CD14-positive monocyte (primary cell): ENCODE data around the gene EIF1. TPM values are rescaled to one million over a fixed set of nuclear protein-coding genes. Genes with fewer than 3 reads are reported as not detected.

ENCODE experiments used
- DNase-seq, 3 donors: peaks; one replicate each; pipeline ENCODE4 v3.0.0-alpha.2; 2011 to 2022
- H2AFZ ChIP-seq: 2 replicates; pipeline ENCODE4 v1.6.0; 2012; ENCODE audit warnings: mild to moderate bottlenecking, low read depth, low read length, inconsistent platforms; ENCODE audit not compliant: insufficient read depth, poor library complexity, severe bottlenecking
- H3K27ac ChIP-seq, 2 donors: 1 replicate in 1 of 2; 2 replicates in 1 of 2; pipeline ENCODE4 v1.5.1; 2012 to 2013; ENCODE audit warnings: low read length in 2 of 2, control low read depth in 1 of 2, inconsistent platforms in 1 of 2, low read depth in 1 of 2, mild to moderate bottlenecking in 1 of 2
- H3K27me3 ChIP-seq, 2 donors: one replicate each; pipeline versions ENCODE4 v1.6.0 to v1.6.1; 2011 to 2013; ENCODE audit warnings: low read length in 2 of 2; ENCODE audit not compliant: control insufficient read depth in 2 of 2, insufficient read depth in 2 of 2
- H3K36me3 ChIP-seq, 2 donors: replicated peaks in 1 of 2; 1 replicate in 1 of 2; 2 replicates in 1 of 2; pipeline versions ENCODE4 v1.5.1 to v1.6.1; 2012 to 2013; ENCODE audit warnings: low read length in 2 of 2, control low read depth in 1 of 2, inconsistent platforms in 1 of 2, mild to moderate bottlenecking in 1 of 2; ENCODE audit not compliant: insufficient read depth in 2 of 2, control insufficient read depth in 1 of 2
- H3K4me1 ChIP-seq, 2 donors: 1 replicate in 1 of 2; 2 replicates in 1 of 2; pipeline versions ENCODE4 v1.5.1 to v1.6.1; 2012 to 2013; ENCODE audit warnings: low read length in 2 of 2, control low read depth in 1 of 2, inconsistent platforms in 1 of 2, mild to moderate bottlenecking in 1 of 2, moderate library complexity in 1 of 2; ENCODE audit not compliant: insufficient read depth in 2 of 2, control insufficient read depth in 1 of 2
- H3K4me2 ChIP-seq: replicated peaks from 2 replicates; pipeline ENCODE3; 2012; ENCODE audit warnings: low read length, moderate library complexity, mild to moderate bottlenecking; ENCODE audit not compliant: poor library complexity, severe bottlenecking; ENCODE audit errors: extremely low read depth
- H3K4me3 ChIP-seq, 3 experiments: fragments of 200-600 bp in 1 of 3; sonication (generic) in 1 of 3; replicated peaks in 1 of 3; 1 replicate in 2 of 3; 2 replicates in 1 of 3; pipeline ENCODE4 v1.5.1; 2011 to 2013; ENCODE audit warnings: low read length in 3 of 3, mild to moderate bottlenecking in 3 of 3, control low read depth in 2 of 3, low read depth in 2 of 3, inconsistent platforms in 1 of 3, moderate library complexity in 1 of 3
- H3K79me2 ChIP-seq: 2 replicates; pipeline ENCODE4 v1.6.0; 2012; ENCODE audit warnings: mild to moderate bottlenecking, control low read depth, inconsistent platforms, low read length, moderate library complexity; ENCODE audit not compliant: insufficient read depth
- H3K9ac ChIP-seq: 2 replicates; pipeline ENCODE4 v1.6.0; 2017; ENCODE audit warnings: low read length, mild to moderate bottlenecking; ENCODE audit not compliant: insufficient read depth, poor library complexity, severe bottlenecking
- H3K9me3 ChIP-seq, 2 donors: replicated peaks in 1 of 2; 1 replicate in 1 of 2; 2 replicates in 1 of 2; pipeline versions ENCODE4 v1.5.1 to v1.6.1; 2012 to 2013; ENCODE audit warnings: low read length in 2 of 2, control low read depth in 1 of 2; ENCODE audit not compliant: control insufficient read depth in 1 of 2, insufficient read depth in 1 of 2
- H4K20me1 ChIP-seq: 2 replicates; pipeline ENCODE4 v1.6.0; 2012; ENCODE audit warnings: mild to moderate bottlenecking, low read length, control low read depth, moderate library complexity; ENCODE audit not compliant: insufficient read depth
- H3K27ac Mint-ChIP-seq, 7 donors: one replicate each; pipeline ENCODE4 v1.8.0; 2020; ENCODE audit warnings: mild to moderate bottlenecking in 7 of 7, mixed read lengths in 7 of 7, moderate library complexity in 6 of 7, inconsistent platforms in 2 of 7
- H3K27me3 Mint-ChIP-seq, 3 donors: one replicate each; pipeline ENCODE4 v1.8.0; 2021 to 2022; ENCODE audit warnings: low read depth in 3 of 3, mild to moderate bottlenecking in 3 of 3, mixed read lengths in 3 of 3, moderate library complexity in 3 of 3, inconsistent platforms in 1 of 3
- H3K36me3 Mint-ChIP-seq, 2 donors: one replicate each; pipeline ENCODE4 v1.8.0; 2020; ENCODE audit warnings: mixed read lengths in 2 of 2, inconsistent platforms in 1 of 2, mild to moderate bottlenecking in 1 of 2
- H3K4me1 Mint-ChIP-seq: one replicate; pipeline ENCODE4 v1.8.0; 2020; ENCODE audit warnings: mild to moderate bottlenecking, mixed read lengths
- H3K4me3 Mint-ChIP-seq, 2 donors: one replicate each; pipeline ENCODE4 v1.8.0; 2020; ENCODE audit warnings: mild to moderate bottlenecking in 2 of 2, mixed read lengths in 2 of 2, moderate library complexity in 1 of 2
- H3K9me3 Mint-ChIP-seq, 7 donors: one replicate each; pipeline ENCODE4 v1.8.0; 2020 to 2022; ENCODE audit warnings: mixed read lengths in 7 of 7, mild to moderate bottlenecking in 6 of 7, moderate library complexity in 6 of 7, inconsistent platforms in 2 of 7
- WGBS: methylation state at CpG from one replicate; pipeline ENCODE4 v1.1.5; 2013; ENCODE audit warnings: missing lambda C conversion rate; ENCODE audit not compliant: insufficient coverage; 5-methylcytosine and 5-hydroxymethylcytosine counted together
- intact Hi-C, 2 donors: fragments of 100-400 bp; cut with micrococcal nuclease; formaldehyde crosslinking; loops; one replicate each; pipeline versions ENCODE4 v1.15.0 to v1.15.1; 2023
- polyA plus RNA-seq, 3 donors: library from polyadenylated mRNA; depleted of rRNA in 1 of 3; unstranded in 2 of 3; stranded (reverse) in 1 of 3; fragments of 300-500 nt in 2 of 3; fragments of >200 nt in 1 of 3; fragmentation: Illumina TruSeq in 2 of 3; gene quantifications; 1 replicate in 2 of 3; 2 replicates in 1 of 3; pipeline ENCODE4 v1.2.3, GENCODE V29; 2012 to 2021
- TF ChIP-seq, protein P1 (sequence below): fragments of 200-600 bp; IDR thresholded peaks from one replicate; pipeline ENCODE4 v1.8.0; 2022; ENCODE audit warnings: antibody characterized with exemption, mild to moderate bottlenecking

EIF1 gene
- polyA plus RNA-seq, 3 donors: 1,176 to 1,536 (median 1,425) TPM

DNA sequence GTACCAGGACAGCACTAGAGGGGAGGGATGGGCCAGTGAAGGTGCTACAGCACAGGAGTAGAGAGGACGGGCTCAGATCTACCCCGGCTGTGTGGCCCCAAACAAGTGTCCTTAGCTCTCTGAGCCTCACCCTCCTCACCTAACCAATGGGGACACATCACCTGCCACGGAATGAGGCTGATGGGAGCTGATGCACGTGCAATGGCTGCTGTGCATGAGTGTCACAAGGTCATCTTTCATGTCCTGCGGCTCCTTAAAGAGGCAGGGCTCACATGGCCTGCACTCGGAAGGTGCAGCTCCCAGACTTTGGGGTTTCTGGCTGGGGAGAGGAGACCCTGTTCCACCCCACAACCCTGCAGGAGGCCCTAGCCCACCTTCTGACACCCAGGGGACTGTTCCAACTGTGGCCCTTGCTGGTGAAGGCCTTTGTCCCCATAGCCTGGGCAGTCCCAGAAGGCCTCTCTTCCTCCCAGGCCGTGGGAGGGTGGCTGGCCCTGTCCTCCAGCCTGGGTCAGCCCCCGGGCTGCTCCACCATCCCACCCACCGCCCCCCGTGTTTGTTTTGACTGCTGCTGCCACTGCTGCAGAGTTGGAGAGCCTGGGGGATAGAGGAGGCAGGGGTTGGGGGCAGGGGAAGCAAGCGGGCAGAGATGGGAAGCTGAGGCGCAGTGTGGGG is 35.3 kb downstream of the EIF1 start:
- Mint-ChIP-seq H3K36me3 (no peaks in the 10 kb centered on the region), H3K4me1 (no peaks in the 10 kb centered on the region), H3K27ac (no peak overlapping the region), H3K27me3 (peaks cover 0 to 7% (median 5%) of the 10 kb centered on the region in 3 donors), H3K4me3 (no peak overlapping the region), H3K9me3 (peaks cover 0 to 2% (median 0%) of the 10 kb centered on the region in 7 donors)
- TF ChIP-seq, protein P1, sequence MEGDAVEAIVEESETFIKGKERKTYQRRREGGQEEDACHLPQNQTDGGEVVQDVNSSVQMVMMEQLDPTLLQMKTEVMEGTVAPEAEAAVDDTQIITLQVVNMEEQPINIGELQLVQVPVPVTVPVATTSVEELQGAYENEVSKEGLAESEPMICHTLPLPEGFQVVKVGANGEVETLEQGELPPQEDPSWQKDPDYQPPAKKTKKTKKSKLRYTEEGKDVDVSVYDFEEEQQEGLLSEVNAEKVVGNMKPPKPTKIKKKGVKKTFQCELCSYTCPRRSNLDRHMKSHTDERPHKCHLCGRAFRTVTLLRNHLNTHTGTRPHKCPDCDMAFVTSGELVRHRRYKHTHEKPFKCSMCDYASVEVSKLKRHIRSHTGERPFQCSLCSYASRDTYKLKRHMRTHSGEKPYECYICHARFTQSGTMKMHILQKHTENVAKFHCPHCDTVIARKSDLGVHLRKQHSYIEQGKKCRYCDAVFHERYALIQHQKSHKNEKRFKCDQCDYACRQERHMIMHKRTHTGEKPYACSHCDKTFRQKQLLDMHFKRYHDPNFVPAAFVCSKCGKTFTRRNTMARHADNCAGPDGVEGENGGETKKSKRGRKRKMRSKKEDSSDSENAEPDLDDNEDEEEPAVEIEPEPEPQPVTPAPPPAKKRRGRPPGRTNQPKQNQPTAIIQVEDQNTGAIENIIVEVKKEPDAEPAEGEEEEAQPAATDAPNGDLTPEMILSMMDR: no peak
- no peak for DNase-seq
- Histone ChIP-seq H3K27ac (no peak overlapping the region), H3K79me2 (no peaks in the 10 kb centered on the region), H3K4me1 (no peaks in the 10 kb centered on the region), H3K36me3 (no peaks in the 10 kb centered on the region), H2AFZ (no peak overlapping the region), H4K20me1 (no peaks in the 10 kb centered on the region), H3K9me3 (no peaks in the 10 kb centered on the region), H3K9ac (no peak overlapping the region), H3K27me3 (no peaks in the 10 kb centered on the region), H3K4me2 (no peak overlapping the region), H3K4me3 (no peak overlapping the region)
- WGBS: 96% methylated on average over 3 of the region's 12 CpGs
- intact Hi-C loops: no loop called here

DNA sequence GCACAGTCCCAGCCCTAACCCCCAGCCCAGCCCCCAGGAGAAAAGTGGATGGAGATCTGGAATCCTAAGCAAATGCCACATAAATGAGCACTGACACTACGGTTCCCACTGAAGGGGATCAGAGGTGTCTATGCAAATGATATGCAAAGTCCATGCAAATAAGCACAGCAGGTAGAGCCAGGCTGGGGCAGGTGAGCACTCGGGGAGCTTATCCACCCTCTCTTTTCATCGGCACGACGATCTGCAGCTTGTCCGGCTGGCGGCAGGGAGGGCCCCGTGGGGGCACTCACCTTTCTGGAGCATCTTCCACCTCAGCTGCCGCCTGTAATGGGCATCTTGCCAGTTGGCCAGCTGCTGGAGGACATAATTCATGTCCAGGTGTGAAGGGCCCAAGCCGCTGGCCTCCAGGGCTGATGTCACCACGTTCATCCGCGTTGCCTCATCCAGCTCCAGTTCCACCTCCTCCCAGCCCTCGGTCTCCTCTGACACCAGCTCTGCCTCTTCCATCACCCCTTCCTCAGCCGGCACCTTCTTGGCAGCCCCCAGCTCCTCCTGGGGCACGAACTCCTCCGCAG is 35.9 kb downstream of the EIF1 start:
- DNase-seq: no peak
- TF ChIP-seq, protein P1: no peak
- Histone ChIP-seq H3K4me1 (no peaks in the 10 kb centered on the region), H3K4me2 (no peak overlapping the region), H3K36me3 (no peaks in the 10 kb centered on the region), H3K9me3 (no peaks in the 10 kb centered on the region), H3K9ac (no peak overlapping the region), H2AFZ (no peak overlapping the region), H3K4me3 (no peak overlapping the region), H3K79me2 (no peaks in the 10 kb centered on the region), H3K27me3 (no peaks in the 10 kb centered on the region), H4K20me1 (no peaks in the 10 kb centered on the region), H3K27ac (no peak overlapping the region)
- no peaks in the 10 kb centered on the region for H3K4me1 Mint-ChIP-seq
- H3K27me3 Mint-ChIP-seq: peaks cover 0 to 7% (median 6%) of the 10 kb centered on the region in 3 donors
- H3K4me3 Mint-ChIP-seq: no peak overlapping the region
- H3K27ac Mint-ChIP-seq: no peak overlapping the region
- intact Hi-C loops: no loop called here
- H3K9me3 Mint-ChIP-seq: peaks cover 0 to 2% (median 0%) of the 10 kb centered on the region in 7 donors
- 91% methylated on average over 16 of the region's 17 CpGs for WGBS
- H3K36me3 Mint-ChIP-seq: no peaks in the 10 kb centered on the region
